Nucleus accumbens (tissue), 56 donors: ENCODE measurements around the gene ATP5F1B.

Experiments used
- DNase-seq, 56 donors: peaks; one replicate each; lab custom pipeline; 2025; lab: John Stamatoyannopoulos, UW

Gene ATP5F1B

DNA sequence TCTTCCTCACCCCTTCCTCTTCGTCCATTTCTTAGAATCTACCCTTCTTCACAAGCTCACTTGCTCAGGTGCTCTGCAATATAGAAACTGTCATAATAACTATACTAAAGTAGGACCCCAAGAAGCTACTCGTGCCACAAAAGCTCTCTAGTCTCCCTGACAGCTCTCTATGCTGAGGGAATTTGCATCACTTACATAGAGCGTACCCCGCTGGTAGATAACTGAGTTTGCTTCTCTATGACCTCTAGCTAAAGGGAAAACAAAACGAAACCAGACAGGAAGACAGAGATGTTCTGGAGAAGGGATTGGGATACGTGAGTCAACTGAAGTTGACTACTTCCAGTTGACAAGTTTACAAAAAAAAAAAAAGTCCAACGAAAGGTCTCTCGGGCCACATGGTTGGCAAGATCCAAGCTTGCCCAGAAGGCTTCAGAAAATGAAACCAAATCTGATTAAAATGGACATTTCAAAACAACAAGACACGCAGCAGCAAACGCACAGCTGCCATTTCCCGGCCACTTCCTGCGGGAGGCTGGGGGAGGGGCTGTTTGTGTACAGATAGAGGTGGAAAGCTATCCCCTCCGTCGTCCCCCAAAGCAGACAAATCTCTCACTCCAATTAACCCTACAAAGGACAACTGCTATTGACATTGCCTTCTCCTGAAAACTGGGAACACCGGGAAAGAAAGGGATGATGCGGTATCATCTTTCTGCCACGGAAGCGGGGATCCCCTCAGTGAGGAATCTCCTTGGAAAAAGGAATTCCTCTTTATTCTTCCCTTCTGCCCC is 16.9 kb downstream of the ATP5F1B start:
- DNase-seq = peak in 43 of 56 donors; percentile 18 to 68 (median 37)

DNA sequence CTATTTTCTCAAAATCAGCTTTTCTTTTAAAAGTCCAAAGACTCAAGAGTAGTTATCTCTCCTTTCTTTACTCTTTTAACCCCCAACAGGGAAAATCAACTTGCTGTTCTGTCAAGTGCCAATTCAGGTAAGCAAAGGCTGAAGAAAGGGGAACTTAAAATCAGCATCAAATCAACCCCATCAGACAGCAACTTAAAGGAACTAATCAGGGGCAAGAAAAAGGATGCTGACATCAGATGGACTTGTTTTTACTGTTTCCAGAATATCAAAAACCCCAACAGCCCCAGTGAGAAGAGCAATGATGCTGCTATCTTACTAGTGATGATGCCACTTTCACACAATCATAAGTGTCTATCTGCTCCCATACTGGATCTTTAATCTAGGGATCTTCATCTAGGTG is 19.1 kb downstream of the ATP5F1B start:
- DNase-seq = no peak

DNA sequence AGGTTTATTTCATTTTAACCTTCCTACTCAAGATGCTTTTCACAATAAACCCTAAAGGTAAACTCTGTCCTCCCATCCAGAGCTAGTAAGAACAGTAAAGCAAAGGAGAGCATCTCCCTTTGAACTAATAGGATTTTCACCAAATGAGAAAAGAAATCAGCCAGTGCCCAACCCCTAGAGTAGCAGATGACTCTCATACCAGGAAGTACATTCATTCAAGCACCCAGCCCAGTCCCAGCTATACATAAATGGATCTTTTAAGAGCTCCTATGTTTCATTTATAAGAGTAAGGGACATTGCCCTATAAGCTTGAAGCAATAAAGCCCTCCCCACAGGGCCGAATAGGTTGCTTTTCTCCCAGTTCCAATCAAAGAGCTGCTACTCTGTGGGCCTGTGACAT is 23.2 kb downstream of the ATP5F1B start:
- no peak for DNase-seq

DNA sequence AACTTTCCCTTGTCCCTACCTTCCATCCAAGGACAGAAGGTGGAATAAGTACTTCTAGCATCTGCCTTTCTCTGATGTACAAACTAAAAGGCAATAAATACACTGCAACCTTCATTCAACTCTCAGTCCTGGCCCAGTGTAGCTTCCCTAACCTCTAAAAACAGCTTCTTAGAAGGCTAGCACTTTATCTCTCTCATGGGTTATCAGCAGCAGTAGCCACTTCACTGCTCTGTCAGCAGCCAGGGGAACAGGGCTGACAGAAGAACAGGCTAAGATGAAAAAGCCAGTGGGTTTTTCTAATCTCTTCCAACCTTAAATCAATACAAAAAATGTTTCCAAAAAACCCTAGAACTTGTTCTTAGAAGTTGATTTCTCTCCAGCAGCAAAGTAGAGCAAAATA is 28.9 kb downstream of the ATP5F1B start:
- no peak for DNase-seq

DNA sequence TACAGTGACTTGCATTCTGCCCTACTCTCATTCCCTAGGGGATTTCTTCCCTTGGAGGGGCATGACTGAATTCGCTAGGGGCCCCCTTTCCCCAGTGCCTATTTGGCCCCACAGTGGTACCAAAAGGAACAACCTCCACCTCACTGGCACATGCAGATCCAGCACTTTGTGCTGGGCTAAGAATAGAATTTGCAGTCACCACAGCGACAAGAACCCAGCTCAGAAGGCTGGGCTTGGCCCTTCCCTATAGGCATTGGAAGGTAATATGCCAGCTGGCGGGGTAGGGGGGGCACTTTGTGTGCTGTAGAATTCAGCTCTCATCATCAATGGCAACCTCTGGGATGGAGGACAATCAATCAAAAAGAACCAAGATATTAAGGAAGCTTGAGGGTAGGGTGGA is 29.5 kb downstream of the ATP5F1B start:
- no peak for DNase-seq

DNA sequence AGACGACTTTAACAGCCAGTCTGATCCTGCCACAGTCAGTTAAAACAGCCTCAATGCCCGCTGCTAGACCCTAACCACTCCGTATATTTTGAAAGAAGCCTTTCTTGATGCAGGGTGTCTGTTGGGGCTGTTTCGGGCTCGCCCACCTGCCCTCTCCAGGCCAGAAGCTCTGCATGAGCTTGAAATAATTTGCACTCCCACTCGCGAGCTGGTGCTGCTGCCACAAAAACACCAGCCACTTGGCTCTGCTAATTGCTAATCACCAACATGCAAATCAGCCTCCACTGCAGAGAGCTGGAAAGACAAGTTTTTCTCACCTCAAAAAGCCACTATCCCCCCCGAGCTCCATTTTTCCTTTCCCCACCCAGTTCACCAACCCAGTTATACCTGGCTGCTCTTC is 31.2 kb downstream of the ATP5F1B start:
- DNase-seq = peak in 19 of 56 donors; percentile 9 to 59 (median 22)

DNA sequence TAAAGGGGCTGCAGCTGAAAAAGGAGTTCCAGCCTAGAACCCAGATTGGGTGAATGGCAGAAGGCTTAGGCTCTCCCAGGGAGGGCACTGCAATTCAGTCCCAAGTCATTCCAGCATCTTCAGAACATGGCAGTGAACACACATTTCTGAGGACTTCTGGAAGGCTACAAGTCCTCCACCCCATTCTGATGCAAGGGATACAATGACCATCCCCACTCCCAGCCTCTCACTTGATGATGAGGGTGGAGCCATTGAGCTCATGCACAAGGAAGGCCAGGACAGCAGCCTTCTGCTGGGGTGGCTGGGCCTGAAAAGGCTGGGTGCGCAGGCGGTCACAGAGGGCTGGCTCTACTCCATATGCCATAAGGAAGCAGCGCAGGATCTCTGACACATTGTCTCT is 41.4 kb downstream of the ATP5F1B start:
- no peak for DNase-seq

DNA sequence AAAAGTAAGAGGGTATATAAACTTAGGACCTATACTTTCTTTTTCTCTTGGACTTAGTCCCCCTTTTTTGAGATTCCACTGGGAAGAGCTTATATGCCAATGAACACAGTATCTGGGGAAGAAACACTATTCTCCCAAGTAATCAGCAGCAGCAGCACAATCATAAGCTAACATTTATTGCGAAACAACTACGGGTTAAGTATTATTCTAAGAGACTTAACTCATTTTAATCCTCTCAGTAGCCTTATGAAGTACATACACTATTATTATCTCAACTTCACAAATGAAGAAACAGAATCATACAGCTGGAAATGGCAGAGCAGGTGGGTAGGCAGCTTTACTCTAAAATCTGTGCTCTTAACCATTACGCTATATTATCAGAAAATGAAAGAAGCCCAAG is 43.5 kb downstream of the ATP5F1B start:
- DNase-seq = no peak

DNA sequence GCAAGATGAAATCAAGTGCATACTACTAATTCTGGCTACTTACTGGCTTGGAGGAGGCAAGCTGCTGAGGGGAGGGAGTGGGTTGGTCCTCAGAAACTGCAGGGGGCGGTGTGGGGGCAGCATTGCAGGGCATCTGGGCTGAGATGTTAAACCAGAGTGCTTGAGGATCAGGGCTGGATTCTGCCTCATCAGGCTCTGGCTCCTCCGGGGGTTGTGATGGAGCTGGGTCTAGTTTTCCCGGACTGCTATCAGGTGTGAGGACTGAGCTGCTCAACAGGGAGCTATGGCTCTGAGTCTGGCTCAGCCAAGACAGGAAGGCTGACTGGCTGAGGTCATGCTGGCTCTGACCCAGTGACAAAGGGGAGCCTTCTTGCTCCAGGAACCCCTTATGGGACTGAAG is 44.3 kb downstream of the ATP5F1B start:
- no peak for DNase-seq

DNA sequence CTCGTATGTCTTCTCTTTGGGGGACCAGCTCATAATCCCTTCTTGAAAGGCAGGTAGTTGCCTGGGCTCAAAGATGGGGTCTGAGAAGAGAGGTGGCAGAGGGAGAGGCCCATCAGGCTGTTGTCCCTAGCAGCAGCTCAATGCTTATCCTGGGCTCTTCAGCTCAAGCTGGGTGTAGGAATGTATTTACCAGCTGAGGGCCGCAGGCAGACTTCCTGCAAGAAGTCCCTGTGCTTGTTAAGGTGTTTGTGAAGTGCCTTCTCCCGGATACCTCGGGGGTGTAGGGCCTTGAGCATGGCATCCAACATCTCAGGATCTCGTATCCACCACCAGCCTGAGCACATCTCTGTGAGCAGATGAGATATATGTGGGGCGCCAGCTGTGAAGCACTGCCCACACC is 45.0 kb downstream of the ATP5F1B start:
- no peak for DNase-seq

DNA sequence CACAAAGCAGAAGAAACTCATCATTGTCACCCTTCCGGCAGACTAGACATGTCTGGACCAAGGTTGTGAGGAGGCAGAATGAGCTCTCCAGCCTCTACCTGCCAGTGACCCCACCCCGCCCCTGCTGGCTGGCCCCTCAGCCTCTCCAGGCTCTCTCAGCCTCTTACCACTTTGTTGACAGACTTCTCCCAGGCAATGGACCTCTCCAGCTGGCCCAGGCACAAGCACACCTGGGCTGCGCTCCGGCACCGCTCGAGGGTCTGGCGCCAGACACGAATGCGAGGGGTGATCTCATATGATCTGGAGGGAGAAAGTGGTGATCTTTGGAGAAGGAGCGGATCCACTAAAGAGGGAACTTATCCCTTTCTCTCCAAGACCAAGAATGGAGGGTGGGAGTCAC is 46.0 kb downstream of the ATP5F1B start:
- DNase-seq = no peak

DNA sequence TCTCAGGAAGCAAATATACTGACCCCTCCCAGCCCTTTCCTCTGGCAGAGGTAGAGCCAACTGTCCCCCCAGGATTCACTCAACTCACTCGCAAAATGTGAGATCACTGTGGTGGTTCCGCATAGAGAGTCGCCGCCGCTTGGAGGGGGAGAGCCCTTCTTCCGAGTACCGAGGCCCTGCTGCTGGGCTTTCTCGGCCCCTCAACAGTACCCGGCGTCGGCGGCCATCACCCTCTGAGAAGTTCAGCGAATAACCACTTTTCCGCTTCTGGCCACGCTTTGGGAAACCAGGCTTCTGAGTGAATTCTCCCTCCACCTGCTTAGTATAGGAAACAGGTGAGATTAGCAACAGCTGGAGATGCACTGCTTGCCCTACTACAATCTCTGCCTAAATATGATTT is 46.7 kb downstream of the ATP5F1B start:
- DNase-seq = no peak

DNA sequence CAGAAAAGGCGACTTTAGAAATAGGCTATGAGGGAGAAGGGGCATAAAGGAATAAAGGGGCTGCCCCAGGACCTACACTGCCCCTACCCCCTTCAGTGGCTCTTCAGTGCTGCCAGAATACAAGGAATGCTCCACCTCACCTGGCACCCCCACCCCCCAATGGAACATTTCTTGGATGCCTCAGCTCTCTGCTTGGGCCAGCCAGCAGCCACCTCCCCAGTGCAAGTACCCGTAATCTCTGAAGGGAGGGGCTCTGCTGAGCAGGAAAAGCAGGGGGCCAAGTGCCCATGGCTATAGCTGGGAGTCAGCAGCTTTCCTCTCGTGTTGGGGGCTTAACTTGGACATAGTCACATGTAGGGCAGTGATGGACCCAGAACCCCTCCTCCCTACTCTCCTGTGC is 49.0 kb downstream of the ATP5F1B start:
- DNase-seq = no peak

DNA sequence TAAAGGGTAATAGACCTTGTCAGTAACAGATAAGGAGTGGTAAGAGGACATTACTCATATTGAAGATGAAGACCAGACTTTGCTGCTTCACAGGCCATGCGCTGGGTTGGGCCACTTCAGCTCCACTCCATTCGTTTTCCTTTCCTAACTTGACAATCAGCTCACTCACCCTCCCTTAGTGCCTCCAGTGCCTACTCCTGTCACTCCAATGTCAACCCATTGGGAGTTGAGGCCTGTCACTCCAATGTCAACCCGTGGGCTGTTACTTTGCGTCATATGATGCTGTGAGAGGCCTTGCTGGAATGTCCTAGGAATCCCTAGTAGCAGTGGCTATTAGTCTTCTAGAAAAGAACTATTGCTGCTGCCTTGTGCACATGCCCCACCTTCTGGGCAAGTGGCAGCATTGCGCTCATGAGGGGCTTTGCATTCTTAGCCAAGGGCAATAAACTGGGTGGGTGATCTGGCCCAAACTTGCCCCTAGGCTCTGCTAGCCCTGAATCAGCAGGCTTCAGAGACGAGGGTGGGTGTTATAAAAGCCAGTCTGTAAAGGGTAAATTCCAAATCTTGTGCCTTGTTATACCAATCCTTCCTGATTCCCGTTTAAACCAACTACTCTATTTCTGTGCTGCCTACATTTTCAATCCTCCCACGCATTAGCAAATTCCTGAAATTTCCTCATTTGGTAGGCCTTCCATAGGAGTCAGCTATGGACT is 51.7 kb downstream of the ATP5F1B start:
- DNase-seq = peak in 34 of 56 donors; percentile 1 to 61 (median 24)

DNA sequence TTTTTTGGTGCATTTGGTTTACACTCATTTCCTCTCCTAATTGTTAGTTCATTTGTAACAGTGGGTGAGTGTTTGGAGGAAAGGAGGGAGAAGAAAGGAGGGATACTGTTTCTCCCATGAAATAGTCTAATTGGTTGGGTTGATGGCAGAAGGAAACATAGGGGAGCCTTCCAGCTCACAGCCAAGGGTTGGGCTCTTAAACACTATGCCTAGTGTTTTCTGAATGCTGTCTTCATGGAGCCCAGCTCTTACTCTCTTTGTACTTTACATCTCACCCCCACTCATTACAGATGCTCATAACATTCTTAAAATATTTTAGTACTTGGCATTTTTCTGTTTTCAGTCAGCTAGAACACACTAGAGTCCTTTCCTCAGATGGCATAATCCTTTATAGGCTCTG is 53.8 kb downstream of the ATP5F1B start:
- no peak for DNase-seq

DNA sequence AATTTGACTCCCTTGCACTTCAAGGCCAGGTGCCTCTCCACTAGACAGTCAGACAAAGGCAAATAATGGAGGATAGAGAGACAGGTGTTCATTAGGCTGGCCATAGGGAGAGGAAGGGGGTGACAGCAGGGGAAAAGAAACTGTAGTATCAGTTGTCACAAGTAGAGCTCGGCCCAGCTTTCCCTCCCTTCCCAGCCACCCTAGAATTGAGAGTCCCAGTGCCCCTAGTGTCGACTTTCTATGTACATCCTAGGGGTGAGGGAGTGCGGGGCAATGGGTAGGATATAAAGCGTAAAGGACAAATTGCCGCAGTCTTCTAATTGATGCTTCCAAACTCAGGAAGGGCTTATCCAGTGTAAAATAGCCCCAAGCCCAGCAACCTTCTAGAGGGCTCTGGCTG is 54.7 kb downstream of the ATP5F1B start:
- no peak for DNase-seq

DNA sequence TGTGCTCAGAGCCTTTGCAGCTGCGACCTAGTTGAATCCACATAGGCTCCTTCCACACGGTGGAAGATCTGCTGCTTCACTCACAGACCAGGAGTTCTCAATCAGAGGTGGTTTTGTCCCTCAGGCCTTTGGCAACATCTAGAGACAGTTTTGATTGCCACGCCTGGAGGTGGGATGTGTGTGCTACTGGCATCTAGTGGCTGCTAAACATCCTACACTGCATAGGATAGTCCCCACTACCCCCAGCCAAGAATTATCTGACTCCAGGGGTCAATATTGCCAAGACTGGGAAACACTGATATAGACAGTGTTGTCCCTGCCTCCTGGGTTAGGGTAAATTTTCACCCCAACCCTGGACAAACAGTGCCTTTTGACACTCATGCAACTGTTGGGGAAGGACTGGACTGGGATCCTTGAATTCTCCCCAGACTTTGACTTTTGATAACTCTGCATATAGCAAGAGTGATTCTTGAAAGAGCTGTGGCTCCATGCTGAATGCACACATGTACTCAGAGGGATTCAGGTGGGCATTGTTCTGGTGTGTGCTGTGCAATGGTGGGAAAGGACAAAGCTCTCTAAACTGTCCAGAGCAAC is 55.5 kb downstream of the ATP5F1B start:
- no peak for DNase-seq

DNA sequence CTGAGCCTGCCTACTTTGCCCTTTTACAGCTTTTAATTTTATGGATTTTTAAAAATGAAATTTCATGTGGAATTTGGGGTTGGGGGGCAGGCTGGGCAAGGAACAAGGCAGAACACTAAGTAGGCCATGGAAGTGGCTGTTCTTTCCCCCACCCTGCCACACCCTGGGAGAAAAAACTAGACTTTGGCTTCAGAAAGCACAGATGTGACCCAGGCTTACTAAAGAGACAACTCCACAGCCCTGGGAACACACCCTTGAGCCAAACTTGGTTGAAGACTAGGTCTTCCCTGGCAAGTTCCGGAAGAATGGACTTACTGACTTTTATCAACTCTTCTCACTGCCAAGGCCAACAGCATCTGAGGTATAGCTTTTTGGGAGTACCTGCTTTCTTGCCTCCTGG is 56.0 kb downstream of the ATP5F1B start:
- DNase-seq = no peak
